Endodermal cell (in vitro differentiated cells): ENCODE measurements around the gene OTUD4. TPM values are rescaled to one million over a fixed set of nuclear protein-coding genes. Genes with fewer than 3 reads are reported as not detected.
"Not testable (repeated sequence)": the region's sequence is repeated elsewhere in the genome, so short reads cannot be mapped to it uniquely, and the experiment has no call there.

Experiments used
- DNase-seq: peaks from one replicate; pipeline ENCODE4 v3.0.0-alpha.2; 2017
- H3K27ac ChIP-seq: 2 replicates; pipeline ENCODE4 v1.5.1; 2013; ENCODE audit warnings: mild to moderate bottlenecking, low read depth, low read length, moderate library complexity
- H3K27me3 ChIP-seq: 2 replicates; pipeline ENCODE4 v1.6.1; 2013; ENCODE audit warnings: mild to moderate bottlenecking, low read length, moderate library complexity; ENCODE audit not compliant: insufficient read depth, control insufficient read depth, poor library complexity, severe bottlenecking
- H3K36me3 ChIP-seq: 2 replicates; pipeline ENCODE4 v1.7.0; 2013; ENCODE audit warnings: mild to moderate bottlenecking, low read length, moderate library complexity; ENCODE audit not compliant: control insufficient read depth, insufficient read depth
- H3K4me1 ChIP-seq: one replicate; pipeline ENCODE4 v1.7.0; 2013; ENCODE audit warnings: low read length; ENCODE audit not compliant: control insufficient read depth, insufficient read depth
- H3K4me3 ChIP-seq: 2 replicates; pipeline ENCODE4 v1.5.1; 2013; ENCODE audit warnings: mild to moderate bottlenecking, low read length, moderate library complexity
- H3K9ac ChIP-seq: 2 replicates; pipeline ENCODE4 v1.6.1; 2013; ENCODE audit warnings: mild to moderate bottlenecking, low read length, moderate library complexity; ENCODE audit not compliant: poor library complexity, severe bottlenecking; ENCODE audit errors: extremely low read depth
- H3K9me3 ChIP-seq: 2 replicates; pipeline ENCODE4 v1.6.1; 2013; ENCODE audit warnings: mild to moderate bottlenecking, low read length, moderate library complexity; ENCODE audit not compliant: control insufficient read depth
- H3K27ac Mint-ChIP-seq: 2 replicates; pipeline ENCODE4 v1.8.0; 2020; ENCODE audit warnings: mixed read lengths
- H3K27me3 Mint-ChIP-seq: 2 replicates; pipeline ENCODE4 v1.8.0; 2021; ENCODE audit warnings: mild to moderate bottlenecking, mixed read lengths; ENCODE audit not compliant: insufficient read depth
- H3K36me3 Mint-ChIP-seq: 2 replicates; pipeline ENCODE4 v1.8.0; 2020; ENCODE audit warnings: low read depth, mixed read lengths
- H3K4me1 Mint-ChIP-seq: 2 replicates; pipeline ENCODE4 v1.8.0; 2020; ENCODE audit warnings: mixed read lengths
- H3K4me3 Mint-ChIP-seq: 2 replicates; pipeline ENCODE4 v1.8.0; 2020; ENCODE audit warnings: mild to moderate bottlenecking, moderate library complexity, mixed read lengths
- H3K9me3 Mint-ChIP-seq: 2 replicates; pipeline ENCODE4 v1.8.0; 2020; ENCODE audit warnings: mild to moderate bottlenecking, mixed read lengths
- CTCF ChIP-seq: fragments of 200-600 bp; sonication (generic); conservative IDR thresholded peaks from 2 replicates; pipeline ENCODE4 v1.5.0; 2021; ENCODE audit warnings: antibody characterized with exemption, mild to moderate bottlenecking
- WGBS, 2 experiments: methylation state at CpG; one replicate each; pipeline versions ENCODE4 v1.1.5 to v1.1.7; 2013; ENCODE audit warnings: missing lambda C conversion rate in 2 of 2, mixed read lengths in 1 of 2; ENCODE audit not compliant: insufficient coverage in 1 of 2, insufficient read length in 1 of 2; 5-methylcytosine and 5-hydroxymethylcytosine counted together
- total RNA-seq, 2 donors: library from RNA; stranded (reverse); fragmentation: NEBNext Ultra II Directional in 1 of 2; extraction: Animal tissue kit (Norgen Biotek cat#: 25700) in 1 of 2; gene quantifications; 2 replicates in 1 of 2; 3 replicates in 1 of 2; pipeline ENCODE4 v1.2.1, GENCODE V29; 2021

Gene OTUD4
- total RNA-seq, 2 donors from 2014 or later = 49.6 to 55.5 TPM

- H3K4me3 ChIP-seq = no peak overlapping the region
- no peak overlapping the region for H3K9ac ChIP-seq
- no peaks in the 10 kb centered on the region for H3K27me3 ChIP-seq
- peak; percentile 7 for TF ChIP-seq CTCF
- H3K27ac Mint-ChIP-seq = no peak overlapping the region
- H3K9me3 Mint-ChIP-seq = no peaks in the 10 kb centered on the region
- peaks cover 92% of the 10 kb centered on the region for H3K36me3 ChIP-seq
- H3K36me3 Mint-ChIP-seq = peaks cover 62% of the 10 kb centered on the region
- DNase-seq = no peak
- WGBS, 2 experiments = 95 to 100% methylated on average over 2 to 3 of the region's 3 CpGs
- no peak overlapping the region for H3K4me3 Mint-ChIP-seq
- no peak overlapping the region for H3K27ac ChIP-seq
- peaks cover 12% of the 10 kb centered on the region for H3K4me1 Mint-ChIP-seq
- H3K4me1 ChIP-seq = no peaks in the 10 kb centered on the region
- H3K27me3 Mint-ChIP-seq = no peaks in the 10 kb centered on the region
- no peaks in the 10 kb centered on the region for H3K9me3 ChIP-seq
These were observed 31.4 kb downstream of the OTUD4 start for GRCh38 chr4:145148980-145149379.

GRCh38 chr4:145136219-145136618, 44.2 kb downstream of the OTUD4 start:
- not testable (repeated sequence) for H3K27ac ChIP-seq, H3K4me3 ChIP-seq, H3K4me1 ChIP-seq, DNase-seq, H3K27ac Mint-ChIP-seq, H3K4me3 Mint-ChIP-seq, H3K9me3 ChIP-seq, H3K9ac ChIP-seq, H3K9me3 Mint-ChIP-seq, H3K27me3 Mint-ChIP-seq, H3K27me3 ChIP-seq
- Mint-ChIP-seq H3K36me3 (peaks cover 46% of the 10 kb centered on the region), H3K4me1 (peaks cover 12% of the 10 kb centered on the region)
- H3K36me3 ChIP-seq = peaks cover 61% of the 10 kb centered on the region
- no CpG with 5 or more reads among the region's 1 CpG for WGBS, 2 experiments

GRCh38 chr4:145132511-145133098, 47.8 kb downstream of the OTUD4 start:
- peak overlapping the region; percentile 36 for H3K27ac Mint-ChIP-seq
- no peak overlapping the region for H3K27ac ChIP-seq

More at GRCh38 chr4:145132511-145133098, 47.8 kb downstream of the OTUD4 start:
- no peaks in the 10 kb centered on the region for H3K27me3 Mint-ChIP-seq
- H3K9me3 Mint-ChIP-seq = no peaks in the 10 kb centered on the region
- no peak for DNase-seq
- Histone ChIP-seq H3K4me3 (no peak overlapping the region), H3K36me3 (peaks cover 61% of the 10 kb centered on the region), H3K9ac (no peak overlapping the region), H3K4me1 (no peaks in the 10 kb centered on the region), H3K9me3 (no peaks in the 10 kb centered on the region), H3K27me3 (no peaks in the 10 kb centered on the region)
- H3K4me1 Mint-ChIP-seq = peaks cover 12% of the 10 kb centered on the region
- H3K36me3 Mint-ChIP-seq = peaks cover 26% of the 10 kb centered on the region
- no peak for TF ChIP-seq CTCF
- no peak overlapping the region for H3K4me3 Mint-ChIP-seq
- 97 to 100% methylated on average over 2 to 5 of the region's 5 CpGs for WGBS, 2 experiments
